GM20000 (cell line): ENCODE data around the gene MCM6.

Source experiments
- DNase-seq: peaks from one replicate; pipeline ENCODE4 v3.0.0; 2012; ENCODE audit warnings: low spot score
- CTCF ChIP-seq: IDR thresholded peaks from 2 replicates; pipeline ENCODE4 v1.5.1; 2012; ENCODE audit warnings: mild to moderate bottlenecking, control low read depth; ENCODE audit errors: extremely low read depth, missing control alignments

Gene MCM6

GRCh38 chr2:135845257-135845656 is 31.0 kb downstream of the MCM6 start:
- TF ChIP-seq CTCF: no peak
- DNase-seq: no peak

GRCh38 chr2:135844301-135844895 is 31.8 kb downstream of the MCM6 start:
- DNase-seq: no peak
- TF ChIP-seq CTCF: no peak

- no peak for DNase-seq
- TF ChIP-seq CTCF: no peak
Measured at GRCh38 chr2:135843671-135844070, 32.6 kb downstream of the MCM6 start.

GRCh38 chr2:135840601-135841000 is 35.6 kb downstream of the MCM6 start:
- no peak for DNase-seq
- TF ChIP-seq CTCF: no peak

GRCh38 chr2:135839713-135840112 is 36.5 kb downstream of the MCM6 start:
- TF ChIP-seq CTCF: no peak
- no peak for DNase-seq

- TF ChIP-seq CTCF: no peak
- DNase-seq: no peak
Measured at GRCh38 chr2:135838502-135838901, 37.7 kb downstream of the MCM6 start.

GRCh38 chr2:135836596-135837270 is 39.5 kb downstream of the MCM6 start, which contains the start of gene LCT:
Gene LCT, minus strand, starts transcription at chr2:135837184. Its CDS starts 15 bp downstream, at chr2:135837169.
- DNase-seq: no peak
- no peak for TF ChIP-seq CTCF
